ENCODE data around the gene S100Z. TPM values are rescaled to one million over a fixed set of nuclear protein-coding genes. Genes with fewer than 3 reads are reported as not detected.

Gene S100Z
- total RNA-seq, 1 donor from 2014 or later: 0.38 TPM

DNA sequence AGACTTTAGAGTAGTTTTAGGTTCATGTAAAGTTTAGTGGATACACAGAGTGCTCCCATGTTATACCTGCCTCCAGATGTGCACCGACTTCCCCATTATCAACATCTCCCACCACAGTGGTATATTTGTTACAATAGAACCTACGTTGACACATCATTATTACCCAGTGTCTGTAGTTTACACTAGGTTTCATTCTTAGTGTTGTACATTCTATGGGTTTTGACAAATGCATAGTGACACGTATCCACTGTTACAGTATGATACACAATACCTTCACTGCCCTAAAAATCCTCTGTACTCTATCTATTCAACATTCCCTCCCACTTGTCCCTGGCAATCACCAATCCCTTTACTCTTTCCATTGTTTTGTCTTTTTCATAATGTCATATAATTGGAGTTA is 68.7 kb downstream of the S100Z start:
- Mint-ChIP-seq H3K4me3 (ENCODE audit: unreplicated experiment) (no peak overlapping the region), H3K9me3 (ENCODE audit: unreplicated experiment) (no peaks in the 10 kb centered on the region), H3K27ac (ENCODE audit: unreplicated experiment) (no peak overlapping the region), H3K36me3 (ENCODE audit: low read depth, unreplicated experiment) (no peaks in the 10 kb centered on the region), H3K4me1 (ENCODE audit: unreplicated experiment) (peaks cover 7% of the 10 kb centered on the region), H3K27me3 (ENCODE audit: unreplicated experiment) (peaks cover 1% of the 10 kb centered on the region)
- TF ChIP-seq CTCF (IDR thresholded peaks at IDR 0.05; ENCODE audit: unreplicated experiment): no peak
- DNase-seq (ENCODE audit: low spot score): no peak

DNA sequence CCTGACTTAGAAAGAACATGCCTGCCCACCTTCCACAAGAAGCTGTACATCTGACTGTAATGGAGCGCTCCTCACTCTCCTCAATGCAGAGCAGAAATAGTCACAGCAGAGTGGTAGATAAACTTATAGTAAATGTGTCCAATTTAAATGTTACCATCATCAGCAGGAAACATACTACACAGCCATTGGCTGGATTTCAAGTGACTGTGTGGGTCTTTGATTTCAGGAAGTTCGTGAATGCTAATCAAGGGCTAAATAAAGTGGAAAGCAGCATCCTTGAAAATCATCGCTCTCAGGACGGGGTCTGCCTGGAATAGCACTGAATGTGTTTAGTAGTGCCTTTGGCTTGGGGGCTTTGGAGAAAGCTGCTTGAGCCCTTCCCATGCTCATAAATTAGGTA is 70.7 kb downstream of the S100Z start:
- Mint-ChIP-seq H3K4me1 (ENCODE audit: unreplicated experiment) (peaks cover 9% of the 10 kb centered on the region), H3K4me3 (ENCODE audit: unreplicated experiment) (no peak overlapping the region), H3K27ac (ENCODE audit: unreplicated experiment) (no peak overlapping the region), H3K27me3 (ENCODE audit: unreplicated experiment) (peaks cover 1% of the 10 kb centered on the region), H3K9me3 (ENCODE audit: unreplicated experiment) (no peaks in the 10 kb centered on the region), H3K36me3 (ENCODE audit: low read depth, unreplicated experiment) (peaks cover 3% of the 10 kb centered on the region)
- no peak for DNase-seq (ENCODE audit: low spot score)
- no peak for TF ChIP-seq CTCF (IDR thresholded peaks at IDR 0.05; ENCODE audit: unreplicated experiment)

DNA sequence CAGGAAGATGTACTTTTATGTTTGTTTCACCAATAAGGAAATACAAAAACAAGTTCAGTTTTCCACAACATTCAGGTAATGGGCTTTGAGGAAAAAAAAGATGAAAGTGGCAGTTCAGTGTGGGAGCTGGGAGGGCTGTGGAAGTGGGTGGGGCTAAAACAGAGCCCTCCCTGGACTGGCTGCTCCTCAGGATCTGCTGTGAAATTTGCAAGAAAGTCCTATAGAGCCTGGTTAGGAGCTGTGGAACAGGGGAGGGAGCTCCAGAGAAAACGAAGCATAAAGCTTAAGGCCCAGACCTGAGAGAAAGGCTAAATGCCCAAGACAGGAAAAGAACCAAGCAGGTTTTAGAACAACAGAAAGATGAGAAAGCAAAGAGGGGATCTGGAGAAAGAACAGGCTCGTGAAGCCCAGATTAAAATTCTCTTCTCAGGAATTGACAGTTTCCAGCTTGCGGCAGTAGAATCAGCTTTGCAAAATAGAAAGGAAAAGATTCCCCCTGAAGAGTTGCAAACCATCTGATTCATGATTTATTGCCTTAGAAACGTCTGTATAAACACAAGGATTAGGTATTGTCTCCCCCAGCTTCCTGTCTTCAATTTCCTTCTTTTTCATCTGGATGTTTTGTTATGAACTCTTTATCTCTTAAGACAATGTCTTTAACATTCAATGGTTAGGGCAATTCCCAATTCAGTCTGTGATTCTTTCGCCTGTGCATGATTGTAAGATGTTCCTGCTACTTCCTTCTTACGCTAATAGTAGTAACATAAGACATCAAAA is 76.7 kb downstream of the S100Z start:
- Mint-ChIP-seq H3K4me1 (ENCODE audit: unreplicated experiment) (peaks cover 37% of the 10 kb centered on the region), H3K36me3 (ENCODE audit: low read depth, unreplicated experiment) (peaks cover 3% of the 10 kb centered on the region), H3K4me3 (ENCODE audit: unreplicated experiment) (no peak overlapping the region), H3K9me3 (ENCODE audit: unreplicated experiment) (no peaks in the 10 kb centered on the region), H3K27ac (ENCODE audit: unreplicated experiment) (peak overlapping the region; percentile 92), H3K27me3 (ENCODE audit: unreplicated experiment) (peaks cover 1% of the 10 kb centered on the region)
- no peak for TF ChIP-seq CTCF (IDR thresholded peaks at IDR 0.05; ENCODE audit: unreplicated experiment)
- peak; percentile 25 for DNase-seq (ENCODE audit: low spot score)

DNA sequence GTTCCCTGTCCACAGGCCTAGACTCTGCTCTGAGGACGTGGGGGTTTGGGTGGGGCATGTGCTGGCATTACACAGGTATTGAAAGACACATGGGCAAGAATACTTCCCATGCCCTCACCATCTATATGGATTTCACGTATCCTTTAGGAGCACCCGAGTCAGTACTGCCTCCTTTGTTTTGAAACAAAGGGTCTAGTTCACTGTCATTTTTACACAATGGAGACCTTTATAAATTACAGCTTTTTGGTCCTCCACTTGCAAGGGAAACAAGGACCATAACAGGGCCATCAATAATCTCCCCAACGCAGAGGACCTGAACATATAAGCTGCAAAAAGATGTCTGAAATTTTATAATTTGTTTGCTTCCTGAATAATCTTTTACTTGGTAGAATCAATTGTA is 78.1 kb downstream of the S100Z start:
- DNase-seq (ENCODE audit: low spot score): no peak
- Mint-ChIP-seq H3K36me3 (ENCODE audit: low read depth, unreplicated experiment) (peaks cover 3% of the 10 kb centered on the region), H3K27me3 (ENCODE audit: unreplicated experiment) (peaks cover 1% of the 10 kb centered on the region), H3K27ac (ENCODE audit: unreplicated experiment) (no peak overlapping the region), H3K4me3 (ENCODE audit: unreplicated experiment) (no peak overlapping the region), H3K9me3 (ENCODE audit: unreplicated experiment) (no peaks in the 10 kb centered on the region), H3K4me1 (ENCODE audit: unreplicated experiment) (peaks cover 37% of the 10 kb centered on the region)
- TF ChIP-seq CTCF (IDR thresholded peaks at IDR 0.05; ENCODE audit: unreplicated experiment): no peak

GRCh38 chr5:76930083-76930482 is 80.3 kb downstream of the S100Z start:
- no peak overlapping the region for H3K4me3 Mint-ChIP-seq (ENCODE audit: unreplicated experiment)
- peaks cover 34% of the 10 kb centered on the region for H3K4me1 Mint-ChIP-seq (ENCODE audit: unreplicated experiment)

More at GRCh38 chr5:76930083-76930482, 80.3 kb downstream of the S100Z start:
- DNase-seq (ENCODE audit: low spot score): no peak
- no peak for TF ChIP-seq CTCF (IDR thresholded peaks at IDR 0.05; ENCODE audit: unreplicated experiment)
- H3K36me3 Mint-ChIP-seq (ENCODE audit: low read depth, unreplicated experiment): no peaks in the 10 kb centered on the region
- no peaks in the 10 kb centered on the region for H3K9me3 Mint-ChIP-seq (ENCODE audit: unreplicated experiment)
- H3K27me3 Mint-ChIP-seq (ENCODE audit: unreplicated experiment): peaks cover 1% of the 10 kb centered on the region
- H3K27ac Mint-ChIP-seq (ENCODE audit: unreplicated experiment): no peak overlapping the region
